ENCODE results near the gene TRPV2. TPM values are rescaled to one million over a fixed set of nuclear protein-coding genes. Genes with fewer than 3 reads are reported as not detected.
"Not testable (repeated sequence)": the region's sequence is repeated elsewhere in the genome, so short reads cannot be mapped to it uniquely, and the experiment has no call there.

The TRPV2 gene
- total RNA-seq, 1 donor: 149 TPM

DNA sequence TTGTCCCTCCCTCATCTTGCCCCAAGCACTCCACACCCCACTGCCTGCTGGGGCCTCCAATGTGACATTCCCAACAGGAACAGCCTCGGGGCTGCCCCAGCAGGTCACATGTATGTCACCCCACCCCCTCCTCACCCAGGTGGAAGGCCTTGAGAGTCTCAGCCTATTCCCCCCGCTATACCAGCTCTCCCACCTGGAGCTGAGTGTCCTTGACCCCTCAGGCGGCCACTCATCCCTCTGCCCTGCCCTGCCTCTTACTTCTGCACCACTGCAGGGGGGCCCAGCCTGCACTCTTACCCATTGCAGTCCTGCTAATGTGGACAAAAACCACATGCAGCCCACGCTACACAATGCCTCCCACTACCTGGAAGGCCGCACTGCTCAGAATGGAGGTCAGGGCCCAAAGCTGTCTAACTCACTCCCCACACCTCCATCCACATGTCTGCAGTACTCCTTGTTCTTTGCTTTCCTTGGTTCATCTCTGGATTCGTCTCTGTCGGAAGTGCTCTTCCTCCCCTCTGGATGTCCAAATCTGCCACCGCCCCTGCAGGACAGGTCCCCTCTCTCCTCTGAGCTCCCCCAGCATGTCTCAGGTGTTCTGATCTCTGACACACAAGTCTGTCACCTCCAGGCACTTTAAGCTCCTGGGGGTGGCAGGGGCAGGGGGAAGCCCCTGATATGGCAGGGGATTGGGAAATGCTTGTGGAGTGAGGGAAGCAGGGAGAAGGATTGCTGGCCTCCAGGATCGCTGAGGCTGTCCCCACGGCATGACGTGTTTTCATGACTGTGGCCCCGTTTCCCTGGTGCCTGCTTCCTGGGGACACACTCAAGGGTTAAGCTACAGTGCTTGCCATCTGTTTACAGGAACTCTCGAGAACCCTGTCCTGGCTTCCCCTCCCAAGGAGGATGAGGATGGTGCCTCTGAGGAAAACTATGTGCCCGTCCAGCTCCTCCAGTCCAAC lies 20.8 kb downstream of the TRPV2 start:
- no peak for DNase-seq (ENCODE audit: low read depth in 2 of 3, low spot score in 2 of 3)

DNA sequence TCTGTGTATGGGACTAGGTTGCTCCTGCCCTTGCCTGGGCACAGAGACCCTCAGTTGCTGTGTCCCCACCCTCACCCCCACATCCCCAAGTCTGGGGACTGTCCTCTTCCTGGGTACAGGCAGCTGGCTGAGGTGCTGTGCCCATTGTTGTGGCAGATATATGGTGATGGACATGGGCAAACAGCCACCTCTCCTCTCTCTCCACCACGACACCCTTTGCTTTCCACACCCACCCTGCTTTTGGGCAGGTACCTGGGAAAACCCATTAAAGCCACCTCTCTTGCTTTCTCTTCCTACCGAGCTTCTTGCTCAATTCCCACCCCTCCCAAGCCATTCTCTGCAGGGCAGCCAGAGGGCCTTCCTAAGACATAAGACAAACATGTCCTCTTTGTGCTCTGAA lies 21.7 kb downstream of the TRPV2 start:
- no peak for DNase-seq (ENCODE audit: low read depth in 2 of 3, low spot score in 2 of 3)

DNA sequence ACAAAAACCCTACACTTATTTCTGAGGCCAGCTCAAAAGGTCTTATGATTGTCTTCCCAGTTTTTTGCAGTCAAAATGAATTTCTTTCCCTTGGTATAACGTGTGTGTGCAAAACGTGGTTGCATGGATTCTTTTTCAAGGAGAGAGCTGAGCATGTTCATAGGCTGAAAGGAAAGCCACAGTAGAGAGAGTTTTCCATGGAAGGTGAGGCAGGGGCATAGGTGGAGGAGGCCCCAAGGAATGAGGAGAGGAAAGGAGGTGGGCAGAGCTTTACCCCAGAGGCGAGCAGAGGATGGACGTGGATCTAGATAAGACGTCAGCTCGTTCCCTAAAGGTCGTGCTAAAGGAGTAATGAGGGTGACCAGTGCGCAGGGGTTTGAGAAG lies 22.8 kb downstream of the TRPV2 start:
- DNase-seq (ENCODE audit: low read depth in 2 of 3, low spot score in 2 of 3): no peak

DNA sequence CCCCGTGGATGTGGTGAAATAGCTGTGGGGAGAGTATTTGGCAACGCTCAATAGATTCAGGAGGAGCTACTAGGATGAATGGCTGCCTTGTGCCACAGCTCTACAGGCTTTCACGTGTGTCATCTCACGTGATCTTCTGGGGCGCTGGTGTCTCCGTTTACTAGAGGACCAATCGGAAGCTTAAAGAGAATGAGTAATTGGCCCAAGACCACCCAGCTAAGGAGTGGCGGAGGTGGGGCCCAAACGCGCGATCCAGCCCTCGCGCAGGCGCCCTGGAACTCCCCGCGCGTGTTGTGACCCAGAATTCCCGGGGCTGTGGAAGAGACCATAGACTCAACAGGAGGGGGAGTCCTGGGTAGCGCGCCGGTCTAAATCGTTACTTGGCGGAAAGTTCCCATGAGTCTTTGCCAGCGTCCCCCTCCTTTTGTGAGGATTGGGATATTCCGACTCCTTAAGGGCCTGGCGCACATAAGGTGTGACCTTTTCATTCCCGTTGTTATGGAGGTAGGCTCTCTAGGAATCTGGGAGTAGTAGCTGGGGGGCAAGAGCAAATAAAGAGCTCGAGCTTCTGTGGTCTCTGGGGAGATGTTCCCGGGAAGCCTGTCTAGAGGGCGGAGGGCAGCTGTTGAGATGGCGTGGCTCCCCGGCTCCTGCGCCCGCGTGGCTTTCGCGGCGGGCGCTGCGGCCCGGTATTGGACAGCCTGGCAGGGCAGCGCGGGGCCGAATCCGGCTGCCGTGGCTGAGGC lies 23.4 kb downstream of the TRPV2 start:
- DNase-seq (ENCODE audit: low read depth in 2 of 3, low spot score in 2 of 3): peak; percentile 87 to 100 (median 99)

DNA sequence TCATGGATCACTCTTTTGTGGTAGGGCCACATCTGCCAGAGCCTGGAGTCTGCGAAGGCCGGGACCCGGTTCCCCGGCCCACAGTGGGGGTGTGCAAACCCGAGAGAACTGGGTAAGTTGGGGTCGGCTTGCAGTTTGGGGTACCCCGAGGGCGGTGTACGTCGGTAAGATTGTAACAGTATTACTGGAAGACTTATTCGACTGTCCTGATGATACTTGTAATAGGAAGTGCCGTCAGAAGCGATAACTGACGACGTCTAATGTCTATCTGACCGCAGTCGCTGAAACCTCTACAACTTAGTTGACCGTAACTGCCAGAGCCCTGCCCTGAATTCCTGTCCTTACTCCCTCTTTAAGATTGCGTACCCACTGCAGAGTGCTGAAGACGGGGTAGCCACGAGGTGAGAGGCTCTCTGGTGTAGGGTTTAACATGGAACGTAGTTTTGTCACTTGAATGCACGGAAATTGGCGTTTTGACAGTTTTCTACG lies 24.0 kb downstream of the TRPV2 start:
- peak in 1 of 3 donors; percentile 39 for DNase-seq (ENCODE audit: low read depth in 2 of 3, low spot score in 2 of 3)

DNA sequence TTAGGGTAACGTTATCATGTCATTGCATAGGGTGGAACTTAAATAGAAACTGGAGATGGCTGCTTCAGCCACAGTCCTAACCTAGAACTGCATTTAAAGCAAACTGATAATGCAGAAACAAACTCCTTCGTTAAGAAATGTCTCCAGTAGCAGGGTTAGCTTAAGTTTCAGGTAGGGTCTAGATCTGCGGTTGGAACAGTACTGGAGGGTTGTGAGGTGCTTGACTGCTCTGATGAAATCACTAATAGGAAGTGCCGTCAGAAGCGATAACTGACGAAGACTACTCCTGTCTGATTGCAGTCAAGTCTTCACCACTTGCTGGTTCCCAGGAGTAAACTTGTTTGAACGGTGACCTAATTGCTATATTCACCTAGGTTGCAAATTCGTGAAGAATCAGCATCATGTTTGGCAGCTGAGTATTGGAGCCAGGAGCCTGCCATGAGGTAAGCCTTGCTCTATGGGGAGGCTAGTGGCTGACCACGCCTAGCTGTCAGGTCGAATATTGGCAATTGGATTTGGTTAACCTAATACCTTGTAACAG lies 24.5 kb downstream of the TRPV2 start:
- peak in 1 of 3 donors; percentile 24 for DNase-seq (ENCODE audit: low read depth in 2 of 3, low spot score in 2 of 3)

DNA sequence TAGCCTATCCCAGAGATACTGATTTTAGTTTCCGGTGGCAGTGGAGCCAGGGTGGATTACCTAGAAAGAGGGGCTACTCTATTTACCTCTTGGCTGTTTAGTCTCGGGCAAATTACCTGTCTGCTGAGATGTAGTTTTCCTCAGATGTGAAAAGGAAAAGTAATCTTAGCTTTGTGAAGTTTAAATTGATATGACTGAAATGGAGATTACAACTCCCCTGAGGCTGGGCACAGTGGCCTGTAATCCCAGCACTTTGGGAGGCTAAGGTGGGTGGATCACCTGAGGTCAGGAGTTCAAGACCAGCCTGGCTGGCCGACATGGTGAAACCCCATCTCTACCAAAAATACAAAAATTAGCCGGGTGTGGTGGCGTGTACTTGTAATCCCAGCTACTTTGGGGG lies 25.0 kb downstream of the TRPV2 start:
- DNase-seq (ENCODE audit: low read depth in 2 of 3, low spot score in 2 of 3): not testable (repeated sequence)

DNA sequence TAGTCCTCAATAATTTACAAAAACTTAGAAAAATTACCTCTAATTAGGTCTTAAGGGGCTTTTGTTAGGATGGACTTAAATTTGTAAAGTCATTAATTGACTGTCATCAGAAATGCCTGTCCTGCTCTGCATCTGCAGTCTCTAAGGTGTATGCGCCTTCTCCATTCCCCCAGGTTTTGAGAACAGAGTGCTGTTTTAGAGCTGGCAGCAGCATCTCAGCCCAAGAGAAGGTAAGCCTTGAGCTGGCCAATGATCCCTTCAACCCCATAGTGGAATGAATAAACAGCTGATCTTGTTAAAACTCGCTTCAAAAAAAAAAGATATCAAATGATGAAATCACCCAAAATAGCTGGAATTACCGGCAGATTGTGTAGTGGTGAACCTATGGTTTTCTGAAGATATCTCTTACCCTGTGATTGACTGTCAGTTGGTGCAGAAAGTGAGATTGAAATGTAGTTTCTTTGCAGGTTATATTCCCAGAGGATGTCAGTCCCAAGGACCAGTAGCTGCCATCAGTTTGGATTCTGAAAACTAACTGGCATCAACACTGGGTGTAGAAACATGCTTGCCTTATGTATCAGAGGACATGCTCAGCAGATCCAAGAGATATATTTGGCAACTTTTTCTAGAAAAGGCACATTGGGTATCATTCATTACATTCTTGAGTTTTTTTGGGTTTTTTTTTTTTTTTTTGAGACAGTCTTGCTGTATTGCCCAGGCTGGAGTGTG lies 25.7 kb downstream of the TRPV2 start:
- no peak for DNase-seq (ENCODE audit: low read depth in 2 of 3, low spot score in 2 of 3)

DNA sequence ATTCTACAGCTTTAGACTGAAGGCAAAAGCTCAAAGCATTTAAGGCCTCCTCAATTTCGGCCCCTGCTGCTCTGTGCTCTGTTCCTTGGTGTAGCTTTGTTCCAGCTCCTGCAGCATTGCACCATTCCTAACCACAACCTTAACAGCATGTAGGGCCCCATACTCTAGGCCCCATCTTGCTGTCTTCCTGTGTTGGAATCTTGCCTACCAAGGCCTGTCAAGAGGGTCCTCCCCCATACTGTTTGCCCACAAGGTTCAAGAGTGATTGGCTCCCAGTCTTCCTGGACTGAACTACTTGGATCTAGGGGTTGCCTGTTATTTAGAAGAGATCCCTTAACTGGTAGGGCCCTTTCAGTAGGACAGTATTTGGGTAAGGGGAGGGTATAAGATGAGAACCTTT lies 26.8 kb downstream of the TRPV2 start:
- DNase-seq (ENCODE audit: low read depth in 2 of 3, low spot score in 2 of 3): no peak

DNA sequence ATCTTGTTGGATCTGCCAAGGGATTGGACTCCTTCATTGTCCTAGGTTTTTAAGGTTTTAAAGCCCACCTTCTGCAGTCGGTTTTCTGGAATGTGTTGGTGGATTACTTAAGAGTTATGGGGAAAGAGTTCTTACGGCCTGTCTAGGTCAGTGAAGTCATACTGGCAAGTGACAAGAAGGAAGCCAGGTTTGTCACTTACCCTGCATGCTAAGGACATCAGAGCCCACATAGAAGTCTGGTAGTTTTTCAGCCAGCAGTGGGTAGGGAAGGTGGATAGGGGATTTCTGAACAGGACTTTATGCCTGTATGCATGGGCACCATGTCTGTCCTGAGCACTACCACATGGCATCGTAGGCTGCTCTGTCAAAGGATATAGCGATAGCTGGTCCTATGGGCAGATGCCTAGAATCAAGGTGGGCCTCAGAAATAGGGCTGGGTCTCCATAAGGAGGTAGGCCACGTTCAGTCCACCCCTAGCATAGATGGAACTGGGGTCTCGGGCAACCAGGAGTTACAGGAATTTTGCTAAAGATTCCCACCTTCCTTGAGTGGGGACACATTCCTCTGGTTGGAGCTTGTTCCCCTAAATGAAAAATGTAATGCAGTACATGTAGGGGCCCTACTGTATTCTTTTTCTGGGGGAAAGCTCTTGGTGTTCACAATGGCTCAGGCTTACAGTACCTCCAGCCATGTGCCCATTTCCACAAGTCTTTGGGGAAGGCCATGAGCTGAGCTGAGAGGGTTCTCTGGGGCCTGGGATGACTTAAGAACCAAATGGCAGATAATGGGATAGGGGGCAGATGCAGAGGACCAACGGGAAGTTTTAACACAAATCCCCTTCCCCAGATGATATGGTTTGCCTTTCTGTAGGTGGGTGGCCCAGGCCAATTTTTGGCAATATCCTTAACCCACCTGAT lies 27.5 kb downstream of the TRPV2 start:
- no peak for DNase-seq (ENCODE audit: low read depth in 2 of 3, low spot score in 2 of 3)

DNA sequence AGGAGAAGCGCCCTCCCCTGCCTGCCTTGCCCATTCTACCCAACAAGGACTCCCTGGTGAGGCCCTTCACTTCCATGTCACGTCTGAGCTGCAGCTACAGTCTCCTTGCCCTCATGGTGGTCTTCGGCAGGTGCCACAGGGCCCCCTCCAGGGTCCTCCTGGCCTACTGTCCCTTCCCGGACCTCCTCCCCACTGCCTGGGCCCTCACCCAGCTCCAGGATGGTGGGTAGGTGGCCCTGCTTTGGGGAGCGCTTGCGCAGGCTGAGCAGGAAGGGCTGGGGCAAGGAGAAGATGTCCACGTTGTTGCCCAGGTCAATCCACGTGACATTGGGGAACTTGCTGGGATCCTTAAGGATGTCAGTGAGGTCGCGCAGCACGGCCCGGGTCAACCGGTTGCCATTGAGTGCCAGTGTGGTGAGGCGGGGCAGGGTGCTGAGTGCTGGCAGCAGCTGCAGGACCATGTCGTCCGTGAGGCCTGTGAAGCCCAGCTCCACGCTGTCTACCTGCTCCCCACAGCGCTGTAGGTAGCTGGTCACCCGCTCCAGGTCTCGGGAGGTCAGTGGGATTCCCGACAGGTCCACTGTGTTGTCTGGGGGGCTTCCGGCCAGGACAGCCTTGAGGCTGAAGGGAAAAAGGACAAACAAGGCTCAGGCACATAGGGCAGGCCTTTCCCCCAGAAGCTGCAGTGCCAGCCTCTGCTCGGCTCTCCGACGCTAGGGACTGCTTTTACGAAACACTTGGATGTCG lies 28.3 kb downstream of the TRPV2 start:
- DNase-seq (ENCODE audit: low read depth in 2 of 3, low spot score in 2 of 3): no peak

DNA sequence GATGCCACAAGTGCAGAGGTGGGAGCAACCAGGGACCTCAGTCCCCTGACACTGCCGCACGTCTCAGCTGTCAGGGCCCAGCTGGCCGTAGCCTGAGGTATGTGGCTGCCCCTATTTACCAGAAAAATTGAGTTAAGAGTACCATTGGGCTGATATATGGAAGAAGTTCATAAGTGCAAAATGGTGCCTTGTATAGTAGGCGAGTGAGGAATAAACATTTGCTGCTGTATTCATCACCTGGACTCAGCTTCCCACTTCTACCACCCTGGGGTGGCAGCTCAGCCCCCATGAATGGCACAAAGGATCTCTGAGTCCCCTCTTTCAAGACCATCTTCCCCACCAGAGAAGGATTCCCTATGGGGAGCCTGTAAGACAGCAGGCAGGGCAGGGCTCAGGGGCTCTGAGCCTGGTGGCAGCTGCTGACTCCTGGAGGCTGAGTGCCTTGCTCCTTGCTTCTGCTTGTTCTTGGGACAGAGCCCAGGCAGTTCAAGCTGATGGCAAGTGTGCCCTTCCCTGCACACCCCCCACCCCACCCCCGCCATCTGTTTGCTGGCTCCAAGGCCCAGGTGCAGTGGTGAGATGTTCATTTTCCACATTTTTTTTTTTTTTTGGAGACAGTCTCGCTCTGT lies 29.0 kb downstream of the TRPV2 start:
- DNase-seq (ENCODE audit: low read depth in 2 of 3, low spot score in 2 of 3): no peak

DNA sequence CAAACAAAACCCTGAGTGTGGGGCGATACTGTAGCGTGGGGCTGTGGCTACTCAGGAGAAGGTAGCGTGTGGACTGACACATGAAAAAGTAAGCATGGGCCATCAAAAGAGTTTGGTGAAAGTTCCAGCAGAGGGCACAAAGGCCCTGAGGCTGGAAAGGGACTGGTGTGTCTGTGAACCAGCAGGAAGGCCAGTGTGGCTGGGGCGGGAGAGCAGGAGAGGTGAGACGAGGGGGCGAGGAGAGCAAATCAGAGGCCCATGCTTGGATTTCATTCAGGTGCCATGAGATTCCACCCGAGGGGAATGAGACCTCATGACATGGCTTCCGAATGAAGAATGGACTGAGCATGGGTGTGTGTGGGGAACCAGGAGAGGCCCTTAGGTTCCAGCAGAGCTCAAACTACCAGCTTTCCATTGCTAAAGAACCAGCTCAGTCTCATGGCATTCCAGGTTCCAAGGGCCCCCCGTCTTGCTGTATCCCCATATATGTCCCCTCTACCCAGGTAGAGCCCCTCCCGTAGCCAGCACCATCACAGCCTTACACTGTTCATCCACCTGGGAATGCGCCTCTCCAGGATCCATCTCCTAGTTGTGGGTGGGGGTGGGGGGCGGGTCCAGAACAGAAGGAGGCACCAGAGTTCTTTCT lies 31.1 kb downstream of the TRPV2 start:
- no peak for DNase-seq (ENCODE audit: low read depth in 2 of 3, low spot score in 2 of 3)

DNA sequence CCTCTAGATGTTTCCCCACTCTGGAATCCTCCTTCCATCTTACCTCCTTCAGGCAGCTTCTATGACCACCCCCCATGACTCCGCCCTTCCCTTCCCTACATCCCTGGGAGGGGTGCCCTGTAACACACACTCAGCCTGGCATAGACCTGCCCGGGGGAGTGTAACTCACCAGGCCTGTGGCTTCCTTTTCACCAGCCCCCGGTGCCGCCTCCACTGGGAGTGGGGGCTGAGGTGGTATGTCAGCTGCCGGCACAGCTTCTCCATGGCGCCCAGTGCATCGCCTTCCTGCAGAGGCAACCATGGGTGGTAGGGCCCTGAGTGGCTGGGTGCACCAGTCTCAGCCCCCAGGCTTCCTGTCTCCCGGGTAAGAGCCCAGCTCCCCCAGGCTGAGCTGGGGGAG lies 32.3 kb downstream of the TRPV2 start:
- DNase-seq (ENCODE audit: low read depth in 2 of 3, low spot score in 2 of 3): no peak

DNA sequence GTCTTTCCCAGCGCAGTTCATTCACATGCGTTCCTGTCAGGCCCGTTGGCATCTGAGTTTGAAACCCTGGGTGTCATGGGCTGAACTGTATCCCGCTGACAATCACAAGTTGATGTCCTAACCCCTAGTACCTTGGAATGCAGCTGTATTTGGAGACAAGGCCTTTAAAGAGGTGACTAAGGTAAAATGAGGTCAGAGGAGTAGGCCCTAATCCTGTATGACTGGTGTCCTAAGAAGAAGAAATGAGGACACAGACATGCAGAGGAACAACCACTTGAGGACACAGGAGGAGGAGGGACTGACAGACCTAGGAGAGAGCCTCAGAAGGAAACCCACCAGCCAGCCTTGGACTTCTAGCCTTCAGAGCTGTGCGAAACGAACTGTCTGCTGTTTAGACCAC lies 33.1 kb downstream of the TRPV2 start:
- no peak for DNase-seq (ENCODE audit: low read depth in 2 of 3, low spot score in 2 of 3)

DNA sequence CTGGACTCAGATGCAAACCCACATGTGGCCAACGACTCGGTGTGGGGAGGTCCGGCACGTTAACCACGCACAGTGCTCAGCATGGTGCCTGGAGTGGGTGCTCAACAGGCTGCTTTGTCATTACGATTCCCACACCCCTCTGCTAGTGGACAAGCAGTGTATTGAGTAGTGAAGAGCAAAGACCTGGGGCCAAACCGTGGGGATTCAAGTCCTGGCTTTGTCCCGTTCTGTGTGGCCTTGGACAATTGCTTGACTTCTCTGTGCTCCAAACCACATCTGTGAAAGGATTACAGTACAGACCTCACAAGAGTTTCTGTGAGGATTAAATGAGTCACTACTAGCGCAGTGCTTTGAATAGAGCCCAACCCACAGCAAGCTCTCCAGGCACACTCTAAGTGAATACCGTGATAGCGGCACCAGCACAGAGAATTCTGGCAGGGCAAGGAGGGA lies 33.8 kb downstream of the TRPV2 start:
- DNase-seq (ENCODE audit: low read depth in 2 of 3, low spot score in 2 of 3): no peak

DNA sequence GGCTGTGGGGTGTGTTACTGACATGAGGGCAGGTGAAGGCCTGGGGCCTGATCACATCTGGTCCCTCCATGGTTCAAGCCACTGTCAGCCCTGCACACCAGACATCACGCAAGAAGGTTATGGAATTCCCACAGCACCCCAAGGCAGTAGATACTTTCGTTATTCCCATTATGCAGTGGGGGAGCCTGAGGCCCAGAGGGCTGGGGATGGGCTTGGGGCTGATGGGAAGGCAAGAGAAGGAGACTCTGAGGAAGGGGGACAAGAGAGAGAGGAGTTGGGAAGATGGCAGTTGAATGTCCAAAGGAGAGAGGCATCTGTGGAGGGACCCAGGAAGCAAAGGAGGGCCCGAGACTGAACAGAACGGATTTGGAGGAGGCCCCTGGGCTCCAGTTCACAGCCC lies 34.7 kb downstream of the TRPV2 start:
- DNase-seq (ENCODE audit: low read depth in 2 of 3, low spot score in 2 of 3): no peak

DNA sequence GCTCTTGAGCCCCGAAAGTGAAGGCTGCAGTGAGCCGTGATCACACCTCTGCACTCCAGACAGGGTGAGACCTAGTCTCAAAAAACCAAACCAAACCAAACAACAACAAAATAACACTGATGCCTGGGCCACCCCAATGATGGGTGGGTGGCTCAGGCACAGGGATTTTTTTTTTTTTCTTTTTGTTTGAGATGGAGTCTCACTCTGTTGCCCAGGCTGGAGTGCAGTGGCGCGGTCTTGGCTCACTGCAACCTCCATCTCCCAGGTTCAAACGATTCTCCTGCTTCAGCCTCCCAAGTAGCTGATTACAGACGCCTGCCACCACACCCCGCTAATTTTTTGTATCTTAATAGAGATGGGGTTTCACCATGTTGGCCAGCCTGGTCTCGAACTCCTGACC lies 36.9 kb downstream of the TRPV2 start:
- not testable (repeated sequence) for DNase-seq (ENCODE audit: low read depth in 2 of 3, low spot score in 2 of 3)

Data from hematopoietic multipotent progenitor cell (in vitro differentiated cells).